K562 (cell line): Measurements from ENCODE around the gene RNF141. TPM values are rescaled to one million over a fixed set of nuclear protein-coding genes. Genes with fewer than 3 reads are reported as not detected.

Source experiments
- ATAC-seq: fragments of 200-7000 bp; cut with Tn5 transposase; 3 replicates; pipeline ENCODE4 v1.9.1; 2020; ENCODE audit warnings: moderate library complexity
- BruUV-seq: library from RNA; stranded (reverse); fragments of 400-500 nt; replicated peaks from 2 replicates; lab custom pipeline; 2021; lab: Mats Ljungman, UMichigan
- CTCF ChIA-PET: fragments of 300-600 bp; formaldehyde crosslinking; extraction: SDS; loops from one replicate; lab custom pipeline; 2021; ENCODE audit warnings: low intra/inter-chr PET ratio; lab: Yijun Ruan, JAX
- POLR2A ChIA-PET: fragments of 300-600, 350-650 bp; sonication (Branson Sonifier 250); formaldehyde crosslinking; extraction: SDS; loops from one replicate; lab custom pipeline; 2021; ENCODE audit warnings: antibody characterized with exemption, inconsistent platforms; lab: Yijun Ruan, JAX
- DNase-seq, 4 experiments: peaks; one replicate each; pipeline versions ENCODE4 v3.0.0 to v3.0.0-alpha.2; 2011 to 2018; ENCODE audit warnings: low spot score in 3 of 4, mixed read lengths in 3 of 4; ENCODE audit errors: extremely low read depth in 1 of 4
- FAIRE-seq: peaks from 2 replicates; lab custom pipeline; 2011; peaks lifted over from hg19 to GRCh38; lab: Jason Lieb, UNC
- H2AFZ ChIP-seq: 2 replicates; pipeline ENCODE4 v1.6.0; 2011; ENCODE audit warnings: low read depth, low read length, control low read depth, inconsistent platforms
- H3K27ac ChIP-seq: fragments of 200-600 bp; 3 replicates; pipeline ENCODE4 v1.8.0; 2011; ENCODE audit warnings: low read depth, mild to moderate bottlenecking, control low read depth, inconsistent platforms, low read length, moderate library complexity, mixed read lengths; ENCODE audit errors: extremely low read depth
- H3K27me3 ChIP-seq, 2 experiments: fragments of 300-600 bp in 1 of 2; 2 replicates in 1 of 2; 3 replicates in 1 of 2; pipeline versions ENCODE4 v1.6.0 to v1.8.0; 2011; ENCODE audit warnings: inconsistent platforms in 2 of 2, low read length in 2 of 2, mild to moderate bottlenecking in 1 of 2, mixed read lengths in 1 of 2, moderate library complexity in 1 of 2; ENCODE audit not compliant: control insufficient read depth in 2 of 2, insufficient read depth in 2 of 2
- H3K36me3 ChIP-seq: fragments of 300-600 bp; 3 replicates; pipeline ENCODE4 v1.8.0; 2011; ENCODE audit warnings: mild to moderate bottlenecking, low read length, inconsistent platforms; ENCODE audit not compliant: control insufficient read depth, insufficient read depth
- H3K4me1 ChIP-seq, 2 experiments: fragments of 200-600 bp in 1 of 2; replicated peaks in 1 of 2; 2 replicates in 1 of 2; 3 replicates in 1 of 2; pipeline versions ENCODE4 v1.5.1 to v1.8.0; 2011; ENCODE audit warnings: inconsistent platforms in 2 of 2, low read length in 2 of 2, mild to moderate bottlenecking in 1 of 2, mixed read lengths in 1 of 2, moderate library complexity in 1 of 2; ENCODE audit not compliant: control insufficient read depth in 2 of 2, insufficient read depth in 2 of 2
- H3K4me2 ChIP-seq: 2 replicates; pipeline ENCODE4 v1.6.1; 2011; ENCODE audit warnings: low read length, control low read depth, inconsistent platforms, mixed read lengths; ENCODE audit not compliant: insufficient read depth
- H3K4me3 ChIP-seq: fragments of 200-600 bp; sonication (generic), shearing (Covaris generic); 2 replicates; pipeline ENCODE4 v1.5.1; 2016; ENCODE audit warnings: control low read depth, inconsistent platforms
- H3K79me2 ChIP-seq: fragments of 200-600 bp; 3 replicates; pipeline ENCODE4 v1.8.0; 2011; ENCODE audit warnings: low read length, inconsistent platforms; ENCODE audit not compliant: control insufficient read depth, insufficient read depth
- H3K9ac ChIP-seq, 2 experiments: 2 replicates each; pipeline versions ENCODE4 v1.6.0 to v1.6.1; 2011; ENCODE audit warnings: low read depth in 2 of 2, low read length in 2 of 2, control low read depth in 1 of 2, inconsistent platforms in 1 of 2, mild to moderate bottlenecking in 1 of 2, mixed read lengths in 1 of 2; ENCODE audit not compliant: insufficient read depth in 1 of 2
- H3K9me1 ChIP-seq: one replicate; pipeline ENCODE4 v1.6.0; 2011; ENCODE audit warnings: inconsistent platforms, mild to moderate bottlenecking, low read length, moderate library complexity; ENCODE audit not compliant: control insufficient read depth, insufficient read depth
- H3K9me3 ChIP-seq: replicated peaks from 2 replicates; pipeline ENCODE4 v1.5.1; 2011; ENCODE audit warnings: low read depth, low read length, inconsistent platforms; ENCODE audit not compliant: control insufficient read depth, insufficient read depth
- H4K20me1 ChIP-seq: replicated peaks from 2 replicates; pipeline ENCODE4 v1.6.1; 2011; ENCODE audit warnings: low read length, inconsistent platforms, mixed read lengths; ENCODE audit not compliant: control insufficient read depth, insufficient read depth
- EWSR1 ChIP-seq: fragments of 450-650 bp; IDR thresholded peaks from 2 replicates; pipeline ENCODE4 v1.6.1; 2018; ENCODE audit warnings: borderline replicate concordance, mild to moderate bottlenecking, low read depth, moderate library complexity; ENCODE audit not compliant: partially characterized antibody
- EZH2 ChIP-seq: IDR thresholded peaks from 2 replicates; pipeline ENCODE4 v1.6.1; 2012; ENCODE audit warnings: low read depth, mild to moderate bottlenecking, inconsistent platforms, low read length, borderline replicate concordance
- MAZ ChIP-seq, 2 experiments: fragments of 450-650 bp in 1 of 2; sonication (generic) in 1 of 2; formaldehyde crosslinking; IDR thresholded peaks in 1 of 2; conservative IDR thresholded peaks in 1 of 2; 2 replicates each; pipeline versions ENCODE4 v1.4.0 to v1.5.0; 2020; ENCODE audit warnings: mild to moderate bottlenecking in 1 of 2, missing genetic modification reagents in 1 of 2
- MEF2A ChIP-seq: IDR thresholded peaks from 2 replicates; pipeline ENCODE4 v1.6.1; 2011; ENCODE audit warnings: low read depth, mild to moderate bottlenecking, low read length, moderate library complexity; ENCODE audit not compliant: control insufficient read depth
- MYC ChIP-seq, 2 experiments: fragments of 250-450 bp in 1 of 2; sonication (Bioruptor Pico) in 1 of 2; IDR thresholded peaks; 2 replicates each; pipeline versions ENCODE4 v1.5.1 to v1.6.1; 2012 to 2021; ENCODE audit warnings: low read depth in 2 of 2, borderline replicate concordance in 1 of 2, improper control_type of control experiment in 1 of 2, low read length in 1 of 2, mild to moderate bottlenecking in 1 of 2, moderate library complexity in 1 of 2
- NFYB ChIP-seq: IDR thresholded peaks from 2 replicates; pipeline ENCODE4 v1.6.1; 2011; ENCODE audit warnings: mild to moderate bottlenecking, moderate library complexity; ENCODE audit not compliant: insufficient read length; ENCODE audit errors: extremely low read depth
- SIN3B ChIP-seq: fragments of 450-650 bp; IDR thresholded peaks from 2 replicates; pipeline ENCODE4 v1.6.1; 2017; ENCODE audit warnings: low read depth, mild to moderate bottlenecking, moderate library complexity
- SMARCE1 ChIP-seq: fragments of 450-650 bp; IDR thresholded peaks from 2 replicates; pipeline ENCODE4 v1.7.1; 2016; ENCODE audit warnings: mild to moderate bottlenecking
- TSC22D4 ChIP-seq: fragments of 450-650 bp; IDR thresholded peaks from 2 replicates; pipeline ENCODE4 v1.6.1; 2016; ENCODE audit warnings: missing genetic modification characterization, missing biosample characterization, control low read depth
- ZNF174 ChIP-seq: fragments of 250-450 bp; sonication (Bioruptor Pico); IDR thresholded peaks from 2 replicates; pipeline ENCODE4 v1.4.0; 2020; ENCODE audit warnings: mild to moderate bottlenecking
- WGBS: fragments of 100-300 bp; shearing (Covaris generic); methylation state at CpG from one replicate; pipeline ENCODE4 v1.1.6; 2016; ENCODE audit warnings: low coverage, mixed read lengths; ENCODE audit not compliant: insufficient coverage; ENCODE audit errors: missing lambda C conversion rate; 5-methylcytosine and 5-hydroxymethylcytosine counted together
- in situ Hi-C: fragments of 300-500 bp; cut with MboI; formaldehyde crosslinking; loops from 4 replicates; pipeline ENCODE4 v1.15.0; 2018; ENCODE audit warnings: inconsistent platforms, mixed read lengths
- intact Hi-C: fragments of 100-400 bp; cut with micrococcal nuclease; formaldehyde crosslinking; loops from 2 replicates; pipeline ENCODE4 v1.14.2; 2022
- polyA plus RNA-seq, 8 experiments: library from polyadenylated mRNA; depleted of rRNA in 4 of 8; stranded (reverse) in 5 of 8; unstranded in 3 of 8; fragments of >200 nt; fragmentation: Nextera tagmentation in 2 of 8; fragmentation: Illumina TruSeq in 1 of 8; extraction: Ambion mirVana in 2 of 8; extraction: Trizol in 1 of 8; gene quantifications; 2 replicates each; pipeline versions ENCODE4 v1.2.1 to v1.2.3, GENCODE V29; 2011 to 2014; ENCODE audit warnings: inconsistent platforms in 1 of 8, missing spikeins in 1 of 8
- total RNA-seq, 7 experiments: library from RNA; depleted of rRNA in 6 of 7; stranded (reverse); fragments of >200 nt in 6 of 7; fragmentation: Illumina TruSeq in 2 of 7; extraction: Trizol in 2 of 7; gene quantifications; 2 replicates each; pipeline versions ENCODE4 v1.2.1 to v1.2.3, GENCODE V29; 2011 to 2021; ENCODE audit warnings: low replicate concordance in 1 of 7
- TF ChIP-seq, protein P1 (sequence below), 2 experiments: fragments of 450-650 bp; conservative IDR thresholded peaks; 2 replicates each; pipeline ENCODE4 v1.6.1; 2017; ENCODE audit warnings: mild to moderate bottlenecking in 2 of 2, moderate library complexity in 2 of 2
- TF ChIP-seq, protein P2 (sequence below), 2 experiments: fragments of 450-650 bp; IDR thresholded peaks; 2 replicates each; pipeline ENCODE4 v1.6.1; 2018; ENCODE audit warnings: mild to moderate bottlenecking in 2 of 2, low read depth in 1 of 2; ENCODE audit not compliant: partially characterized antibody in 2 of 2

RNF141 gene
- total and polyA plus RNA-seq, 9 of the 15 experiments (the other 6 are each of a cell fraction or from before 2014, with no cell fraction given) = 9.7 to 51.9 (median 18.9) TPM

DNA sequence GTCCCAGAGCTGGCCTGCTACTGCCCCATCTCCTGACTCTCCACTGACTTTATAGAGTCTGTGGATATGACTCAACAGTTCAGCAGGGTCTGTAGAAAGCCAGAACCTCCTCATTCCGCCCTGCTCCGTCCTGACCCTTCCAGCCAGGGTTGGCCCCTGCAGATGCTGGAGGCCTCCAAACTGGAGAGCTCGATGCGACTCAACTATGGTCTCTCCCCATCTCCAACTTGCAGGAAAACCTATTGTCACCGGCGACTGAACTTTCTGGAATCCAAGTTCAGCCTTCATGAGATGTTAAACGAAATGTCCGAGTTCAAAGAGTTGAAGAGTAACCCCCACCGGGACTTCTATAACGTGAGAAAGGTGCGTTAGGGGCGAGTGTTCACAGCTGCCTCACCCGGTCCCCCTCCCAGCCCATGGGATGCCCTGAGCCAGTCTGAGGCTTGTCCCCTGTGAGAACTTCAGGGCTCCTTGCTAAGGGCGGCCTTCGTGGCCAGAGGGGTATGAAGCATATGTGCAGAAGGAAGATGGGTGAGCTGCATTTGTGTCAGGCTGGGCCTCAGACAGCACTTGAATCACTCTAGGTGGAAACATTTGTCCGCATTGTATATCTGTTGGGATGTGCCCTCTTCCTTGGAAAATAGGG lies 53.9 kb downstream of the RNF141 start (continued):
- TF ChIP-seq MAZ (CRISPR knock-in tag; conservative IDR thresholded peaks at IDR 0.05 in 1 of 2, IDR thresholded peaks at IDR 0.05 in 1 of 2) (no peak), TSC22D4 (tag) (no peak), SMARCE1 (no peak), ZNF174 (no peak), MEF2A (no peak), EZH2 (no peak), NFYB (no peak)
- TF ChIP-seq, protein P1, sequence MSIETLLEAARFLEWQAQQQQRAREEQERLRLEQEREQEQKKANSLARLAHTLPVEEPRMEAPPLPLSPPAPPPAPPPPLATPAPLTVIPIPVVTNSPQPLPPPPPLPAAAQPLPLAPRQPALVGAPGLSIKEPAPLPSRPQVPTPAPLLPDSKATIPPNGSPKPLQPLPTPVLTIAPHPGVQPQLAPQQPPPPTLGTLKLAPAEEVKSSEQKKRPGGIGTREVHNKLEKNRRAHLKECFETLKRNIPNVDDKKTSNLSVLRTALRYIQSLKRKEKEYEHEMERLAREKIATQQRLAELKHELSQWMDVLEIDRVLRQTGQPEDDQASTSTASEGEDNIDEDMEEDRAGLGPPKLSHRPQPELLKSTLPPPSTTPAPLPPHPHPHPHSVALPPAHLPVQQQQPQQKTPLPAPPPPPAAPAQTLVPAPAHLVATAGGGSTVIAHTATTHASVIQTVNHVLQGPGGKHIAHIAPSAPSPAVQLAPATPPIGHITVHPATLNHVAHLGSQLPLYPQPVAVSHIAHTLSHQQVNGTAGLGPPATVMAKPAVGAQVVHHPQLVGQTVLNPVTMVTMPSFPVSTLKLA (conservative IDR thresholded peaks at IDR 0.05) = no peak

GRCh38 chr11:10486161-10486840 lies 54.7 kb downstream of the RNF141 start:
- H2AFZ ChIP-seq = no peak overlapping the region
- ChIA-PET POLR2A (no interaction called here), CTCF (no interaction called here)
- H3K27me3 ChIP-seq = no peaks in the 10 kb centered on the region
- no peak overlapping the region for H3K9ac ChIP-seq
- ATAC-seq = no peak
- FAIRE-seq = no peak
- WGBS = 93% methylated on average over 8 of the region's 10 CpGs
- BruUV-seq = no TSS peak
- peaks cover 7 to 15% of the 10 kb centered on the region in 2 experiments; a peak in 4 of 5 replicates for H3K4me1 ChIP-seq
- H3K4me3 ChIP-seq = no peak overlapping the region
- no peak overlapping the region for H3K4me2 ChIP-seq
- H3K9me1 ChIP-seq = no peaks in the 10 kb centered on the region
- peaks cover 77% of the 10 kb centered on the region for H3K36me3 ChIP-seq
- no peak for TF ChIP-seq SIN3B
- TF ChIP-seq EWSR1 = no peak
- TF ChIP-seq MYC (IDR thresholded peaks at IDR 0.05; ENCODE audit: low read depth, low read length) = no peak
- no peak for TF ChIP-seq MYC (CRISPR knock-in tag; IDR thresholded peaks at IDR 0.05; ENCODE audit: borderline replicate concordance, low read depth)
- TF ChIP-seq, protein P2, sequence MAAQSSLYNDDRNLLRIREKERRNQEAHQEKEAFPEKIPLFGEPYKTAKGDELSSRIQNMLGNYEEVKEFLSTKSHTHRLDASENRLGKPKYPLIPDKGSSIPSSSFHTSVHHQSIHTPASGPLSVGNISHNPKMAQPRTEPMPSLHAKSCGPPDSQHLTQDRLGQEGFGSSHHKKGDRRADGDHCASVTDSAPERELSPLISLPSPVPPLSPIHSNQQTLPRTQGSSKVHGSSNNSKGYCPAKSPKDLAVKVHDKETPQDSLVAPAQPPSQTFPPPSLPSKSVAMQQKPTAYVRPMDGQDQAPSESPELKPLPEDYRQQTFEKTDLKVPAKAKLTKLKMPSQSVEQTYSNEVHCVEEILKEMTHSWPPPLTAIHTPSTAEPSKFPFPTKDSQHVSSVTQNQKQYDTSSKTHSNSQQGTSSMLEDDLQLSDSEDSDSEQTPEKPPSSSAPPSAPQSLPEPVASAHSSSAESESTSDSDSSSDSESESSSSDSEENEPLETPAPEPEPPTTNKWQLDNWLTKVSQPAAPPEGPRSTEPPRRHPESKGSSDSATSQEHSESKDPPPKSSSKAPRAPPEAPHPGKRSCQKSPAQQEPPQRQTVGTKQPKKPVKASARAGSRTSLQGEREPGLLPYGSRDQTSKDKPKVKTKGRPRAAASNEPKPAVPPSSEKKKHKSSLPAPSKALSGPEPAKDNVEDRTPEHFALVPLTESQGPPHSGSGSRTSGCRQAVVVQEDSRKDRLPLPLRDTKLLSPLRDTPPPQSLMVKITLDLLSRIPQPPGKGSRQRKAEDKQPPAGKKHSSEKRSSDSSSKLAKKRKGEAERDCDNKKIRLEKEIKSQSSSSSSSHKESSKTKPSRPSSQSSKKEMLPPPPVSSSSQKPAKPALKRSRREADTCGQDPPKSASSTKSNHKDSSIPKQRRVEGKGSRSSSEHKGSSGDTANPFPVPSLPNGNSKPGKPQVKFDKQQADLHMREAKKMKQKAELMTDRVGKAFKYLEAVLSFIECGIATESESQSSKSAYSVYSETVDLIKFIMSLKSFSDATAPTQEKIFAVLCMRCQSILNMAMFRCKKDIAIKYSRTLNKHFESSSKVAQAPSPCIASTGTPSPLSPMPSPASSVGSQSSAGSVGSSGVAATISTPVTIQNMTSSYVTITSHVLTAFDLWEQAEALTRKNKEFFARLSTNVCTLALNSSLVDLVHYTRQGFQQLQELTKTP (IDR thresholded peaks at IDR 0.05; ENCODE audit: low read depth in 1 of 2, partially characterized antibody in 2 of 2) = no peak
- H3K79me2 ChIP-seq = no peaks in the 10 kb centered on the region
- in situ Hi-C loops = no loop called here
- no peaks in the 10 kb centered on the region for H3K9me3 ChIP-seq
- H3K27ac ChIP-seq = no peak overlapping the region
- no peak for DNase-seq
- intact Hi-C loops = no loop called here
- no peaks in the 10 kb centered on the region for H4K20me1 ChIP-seq
